Loucy (cell line): ENCODE results near the gene SCARB1.

ENCODE experiments used
- H2AFZ ChIP-seq: fragments of 200-600 bp; sonication (generic); 2 replicates; pipeline ENCODE4 v1.6.0; 2016; ENCODE audit warnings: antibody characterized with exemption, mild to moderate bottlenecking, low read length, moderate library complexity
- H3F3A ChIP-seq: fragments of 200-600 bp; 2 replicates; pipeline ENCODE4 v1.6.0; 2016; ENCODE audit warnings: antibody characterized with exemption, low read depth, mild to moderate bottlenecking
- H3K27me3 ChIP-seq: fragments of 200-600 bp; sonication (generic); 2 replicates; pipeline ENCODE4 v1.6.1; 2014; ENCODE audit warnings: low read length, mild to moderate bottlenecking; ENCODE audit not compliant: insufficient read depth, poor library complexity, severe bottlenecking
- H3K36me3 ChIP-seq: fragments of 200-600 bp; sonication (generic); 2 replicates; pipeline ENCODE4 v1.6.1; 2016; ENCODE audit warnings: low read length; ENCODE audit not compliant: insufficient read depth
- H3K4me1 ChIP-seq: fragments of 200-600 bp; sonication (generic); 2 replicates; pipeline ENCODE4 v1.5.1; 2014; ENCODE audit warnings: low read length, mild to moderate bottlenecking; ENCODE audit not compliant: insufficient read depth, poor library complexity, severe bottlenecking
- H3K4me2 ChIP-seq: fragments of 200-600 bp; sonication (generic); 2 replicates; pipeline ENCODE4 v1.6.0; 2014; ENCODE audit warnings: antibody characterized with exemption, low read length, low read depth, mild to moderate bottlenecking; ENCODE audit not compliant: poor library complexity, severe bottlenecking
- H3K4me3 ChIP-seq: fragments of 200-600 bp; sonication (generic); 2 replicates; pipeline ENCODE4 v1.5.1; 2014; ENCODE audit warnings: low read length, mild to moderate bottlenecking, mixed read lengths; ENCODE audit not compliant: poor library complexity, severe bottlenecking
- H3K79me2 ChIP-seq: fragments of 200-600 bp; sonication (generic); 2 replicates; pipeline ENCODE4 v1.6.1; 2014; ENCODE audit warnings: low read length; ENCODE audit not compliant: insufficient read depth
- H3K9ac ChIP-seq: fragments of 200-600 bp; sonication (generic); 2 replicates; pipeline ENCODE4 v1.6.0; 2014; ENCODE audit warnings: mild to moderate bottlenecking, low read depth, low read length, moderate library complexity; ENCODE audit not compliant: poor library complexity, severe bottlenecking
- H3K9me2 ChIP-seq: fragments of 200-600 bp; sonication (generic); replicated peaks from 2 replicates; pipeline ENCODE4 v1.6.1; 2016; ENCODE audit warnings: low read depth, low read length, mixed read lengths
- H3K9me3 ChIP-seq: fragments of 200-600 bp; sonication (generic); 2 replicates; pipeline ENCODE4 v1.6.1; 2014; ENCODE audit warnings: mild to moderate bottlenecking, antibody characterized with exemption, low read length, low read depth; ENCODE audit not compliant: insufficient read depth
- H4K20me1 ChIP-seq: fragments of 200-600 bp; sonication (generic); 2 replicates; pipeline ENCODE4 v1.6.0; 2014; ENCODE audit warnings: antibody characterized with exemption, low read length, mild to moderate bottlenecking; ENCODE audit not compliant: insufficient read depth, poor library complexity, severe bottlenecking
- EZH2phosphoT487 ChIP-seq: fragments of 200-600 bp; IDR thresholded peaks from 2 replicates; pipeline ENCODE4 v1.6.1; 2018; ENCODE audit warnings: antibody characterized with exemption, mild to moderate bottlenecking, moderate library complexity, borderline replicate concordance
- TF ChIP-seq, protein P1 (sequence below): fragments of 200-600 bp; sonication (generic); conservative IDR thresholded peaks from 2 replicates; pipeline ENCODE4 v1.5.1; 2014; ENCODE audit warnings: mild to moderate bottlenecking, antibody characterized with exemption, low read length

SCARB1 gene

DNA sequence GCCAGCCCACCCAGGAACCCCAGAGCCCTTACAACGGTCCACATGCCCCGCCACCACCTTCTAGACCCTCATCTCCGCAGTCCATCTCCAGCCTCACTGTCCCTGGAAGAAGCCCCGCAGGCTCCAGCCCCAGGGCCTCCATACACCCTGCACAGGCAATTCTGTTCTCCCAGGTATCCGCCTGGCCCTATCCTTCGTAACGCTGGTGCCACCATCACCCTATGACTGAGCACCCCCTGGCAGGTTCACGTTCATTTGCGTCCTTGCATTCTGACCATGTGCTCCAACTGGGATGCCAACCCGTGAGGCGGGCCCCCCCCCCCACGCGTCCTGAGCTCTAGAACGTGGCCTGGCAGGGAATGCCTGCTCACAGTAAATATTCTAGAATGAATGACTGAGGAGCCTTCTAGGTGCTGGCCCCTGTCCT is 675 bp upstream of the SCARB1 start:
- Histone ChIP-seq H3K9me3 (no peaks in the 10 kb centered on the region), H2AFZ (peak overlapping the region; percentile 83), H3K79me2 (peaks cover 9% of the 10 kb centered on the region; the same call in 1 of the 2 replicates), H3K9me2 (no peaks in the 10 kb centered on the region), H3K9ac (peak overlapping the region; percentile 87), H3K4me1 (peaks cover 43% of the 10 kb centered on the region), H3K4me3 (peak overlapping the region; percentile 81), H3K36me3 (no peaks in the 10 kb centered on the region), H3F3A (no peaks in the 10 kb centered on the region), H3K27me3 (no peaks in the 10 kb centered on the region), H3K4me2 (peak overlapping the region; percentile 82), H4K20me1 (no peaks in the 10 kb centered on the region)
- no peak for TF ChIP-seq EZH2phosphoT487
- TF ChIP-seq, protein P1, sequence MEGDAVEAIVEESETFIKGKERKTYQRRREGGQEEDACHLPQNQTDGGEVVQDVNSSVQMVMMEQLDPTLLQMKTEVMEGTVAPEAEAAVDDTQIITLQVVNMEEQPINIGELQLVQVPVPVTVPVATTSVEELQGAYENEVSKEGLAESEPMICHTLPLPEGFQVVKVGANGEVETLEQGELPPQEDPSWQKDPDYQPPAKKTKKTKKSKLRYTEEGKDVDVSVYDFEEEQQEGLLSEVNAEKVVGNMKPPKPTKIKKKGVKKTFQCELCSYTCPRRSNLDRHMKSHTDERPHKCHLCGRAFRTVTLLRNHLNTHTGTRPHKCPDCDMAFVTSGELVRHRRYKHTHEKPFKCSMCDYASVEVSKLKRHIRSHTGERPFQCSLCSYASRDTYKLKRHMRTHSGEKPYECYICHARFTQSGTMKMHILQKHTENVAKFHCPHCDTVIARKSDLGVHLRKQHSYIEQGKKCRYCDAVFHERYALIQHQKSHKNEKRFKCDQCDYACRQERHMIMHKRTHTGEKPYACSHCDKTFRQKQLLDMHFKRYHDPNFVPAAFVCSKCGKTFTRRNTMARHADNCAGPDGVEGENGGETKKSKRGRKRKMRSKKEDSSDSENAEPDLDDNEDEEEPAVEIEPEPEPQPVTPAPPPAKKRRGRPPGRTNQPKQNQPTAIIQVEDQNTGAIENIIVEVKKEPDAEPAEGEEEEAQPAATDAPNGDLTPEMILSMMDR: no peak

DNA sequence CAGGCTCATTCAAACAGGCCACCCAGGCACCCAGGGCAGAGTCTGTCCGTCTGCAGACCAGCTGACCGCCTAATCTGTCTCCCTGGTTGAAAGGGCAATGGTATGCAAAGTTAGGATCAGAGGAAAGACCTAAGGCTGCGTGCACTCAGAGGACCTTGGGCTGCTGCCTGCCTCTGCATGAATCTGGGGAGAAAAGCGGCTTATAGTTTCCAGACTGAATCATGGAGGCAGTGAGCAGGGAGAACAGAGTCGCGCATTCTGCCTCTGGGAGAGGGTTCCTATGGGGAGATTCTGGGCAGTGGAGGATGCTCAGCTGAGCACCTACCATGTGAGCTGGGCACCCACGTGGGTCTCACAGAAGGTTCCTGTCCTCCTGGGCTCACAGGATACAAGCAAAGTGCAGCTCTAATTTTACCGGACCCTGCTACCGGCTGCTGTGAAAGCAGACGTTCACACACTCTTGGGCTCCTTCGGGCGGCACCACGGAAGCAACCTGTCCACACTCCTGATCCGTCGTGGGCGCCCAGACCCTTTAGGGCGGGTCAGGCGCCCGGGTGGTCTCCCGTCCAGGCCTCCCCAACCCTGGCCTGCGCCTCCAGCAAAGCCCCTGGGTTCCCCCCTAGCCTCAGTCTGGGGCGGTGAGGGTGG is 772 bp downstream of the SCARB1 start:
- Histone ChIP-seq H2AFZ (peak overlapping the region; percentile 91), H4K20me1 (no peaks in the 10 kb centered on the region), H3K79me2 (peaks cover 9% of the 10 kb centered on the region; the same call in 1 of the 2 replicates)

DNA sequence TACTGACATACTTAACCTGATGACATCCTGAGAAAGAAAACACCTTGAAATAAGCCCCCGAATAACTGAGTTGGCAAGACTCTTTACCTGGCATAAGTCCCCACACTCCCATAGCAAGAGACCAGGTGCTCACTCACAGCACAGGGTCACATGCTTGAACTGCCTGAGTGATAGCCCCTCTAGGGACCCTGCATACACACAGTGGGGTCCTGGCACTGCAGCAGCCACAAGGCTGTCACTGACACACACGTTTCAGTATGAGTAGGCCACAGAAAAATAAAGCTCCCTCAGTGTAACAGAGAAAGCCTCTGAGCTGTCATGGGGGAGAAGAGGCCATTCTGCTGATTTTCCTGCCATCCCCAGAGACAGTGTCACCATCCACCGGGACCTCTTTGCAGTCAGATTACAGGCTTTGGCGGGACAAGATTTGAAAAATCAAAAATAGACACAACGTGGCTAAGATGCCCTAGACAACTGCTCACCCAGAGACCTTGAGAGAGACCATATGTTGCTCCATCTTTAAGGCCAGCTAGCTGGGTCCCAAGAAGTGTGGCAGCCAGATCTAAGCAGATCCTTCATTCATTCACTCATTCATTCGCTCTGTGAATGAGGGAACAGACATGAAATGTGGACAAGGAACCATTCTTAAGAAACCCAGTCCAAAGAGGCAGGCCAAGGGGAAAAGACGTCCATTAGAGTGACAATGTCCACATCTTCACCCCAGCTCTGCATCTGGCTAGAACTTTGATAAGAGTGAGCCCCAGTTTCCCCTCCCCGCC is 1.6 kb downstream of the SCARB1 start:
- Histone ChIP-seq H3K27me3 (no peaks in the 10 kb centered on the region), H3K9me2 (no peaks in the 10 kb centered on the region), H3K79me2 (peaks cover 9% of the 10 kb centered on the region; the same call in 1 of the 2 replicates), H3K4me2 (peak overlapping the region; percentile 89), H3K9ac (peak overlapping the region; percentile 87), H4K20me1 (no peaks in the 10 kb centered on the region), H3K36me3 (no peaks in the 10 kb centered on the region), H3K9me3 (no peaks in the 10 kb centered on the region), H3F3A (no peaks in the 10 kb centered on the region), H3K4me3 (peak overlapping the region; percentile 81), H2AFZ (no peak overlapping the region), H3K4me1 (peaks cover 31% of the 10 kb centered on the region)
- TF ChIP-seq, protein P1: no peak
- no peak for TF ChIP-seq EZH2phosphoT487

More for the DNA sequence above, 772 bp downstream of the SCARB1 start:
- H3K9ac ChIP-seq: peak overlapping the region; percentile 87
- no peaks in the 10 kb centered on the region for H3F3A ChIP-seq
- TF ChIP-seq, protein P1: no peak
- no peak for TF ChIP-seq EZH2phosphoT487
- peak overlapping the region; percentile 89 for H3K4me2 ChIP-seq
- H3K9me2 ChIP-seq: no peaks in the 10 kb centered on the region
- H3K27me3 ChIP-seq: no peaks in the 10 kb centered on the region
- no peaks in the 10 kb centered on the region for H3K9me3 ChIP-seq
- no peaks in the 10 kb centered on the region for H3K36me3 ChIP-seq
- peaks cover 36% of the 10 kb centered on the region for H3K4me1 ChIP-seq
- peak overlapping the region; percentile 81 for H3K4me3 ChIP-seq
